SU-DHL-6 (cell line): Measurements from ENCODE around the gene SERTAD2.

Experiments
- CTCF ChIP-seq: fragments of 200-600 bp; sonication (generic); IDR thresholded peaks from one replicate; pipeline ENCODE4 v1.5.1; 2017; ENCODE audit warnings: antibody characterized with exemption, mild to moderate bottlenecking, low read length, moderate library complexity; ENCODE audit not compliant: insufficient read depth, poor library complexity, severe bottlenecking
- EZH2phosphoT487 ChIP-seq: fragments of 200-600 bp; sonication (generic), shearing (Covaris generic); conservative IDR thresholded peaks from 2 replicates; pipeline ENCODE4 v1.6.1; 2018; ENCODE audit warnings: mild to moderate bottlenecking, antibody characterized with exemption, low read length, moderate library complexity, mixed read lengths

GRCh38 chr2:64595397-64596176, 58.1 kb downstream of the SERTAD2 start:
- TF ChIP-seq CTCF (no peak), EZH2phosphoT487 (no peak)
